Calu3 (cell line): Measurements from ENCODE around the gene PPARGC1A. TPM values are rescaled to one million over a fixed set of nuclear protein-coding genes. Genes with fewer than 3 reads are reported as not detected.

Source experiments
- BruUV-seq: library from RNA; stranded (reverse); fragments of 400-500 nt; replicated peaks from 2 replicates; lab custom pipeline; 2021; lab: Mats Ljungman, UMichigan
- CTCF ChIA-PET: fragments of 300-600 bp; sonication (Branson Sonifier 250); formaldehyde crosslinking; loops from one replicate; lab custom pipeline; 2022; ENCODE audit warnings: antibody characterized with exemption; lab: Charles Lee
- DNase-seq: peaks from one replicate; pipeline ENCODE4 v3.0.0; 2022
- H3K27ac Mint-ChIP-seq: one replicate; pipeline ENCODE4 v1.8.0; 2022; ENCODE audit warnings: mixed read lengths; ENCODE audit not compliant: unreplicated experiment
- H3K27me3 Mint-ChIP-seq: one replicate; pipeline ENCODE4 v1.8.0; 2022; ENCODE audit warnings: mixed read lengths; ENCODE audit not compliant: unreplicated experiment
- H3K36me3 Mint-ChIP-seq: one replicate; pipeline ENCODE4 v1.8.0; 2022; ENCODE audit warnings: mild to moderate bottlenecking, moderate library complexity, mixed read lengths; ENCODE audit not compliant: insufficient read depth, unreplicated experiment
- H3K4me1 Mint-ChIP-seq: one replicate; pipeline ENCODE4 v1.8.0; 2022; ENCODE audit warnings: mild to moderate bottlenecking, low read depth, mixed read lengths; ENCODE audit not compliant: unreplicated experiment
- H3K4me3 Mint-ChIP-seq: one replicate; pipeline ENCODE4 v1.8.0; 2022; ENCODE audit warnings: mild to moderate bottlenecking, low read depth, moderate library complexity, mixed read lengths; ENCODE audit not compliant: unreplicated experiment
- H3K9me3 Mint-ChIP-seq: one replicate; pipeline ENCODE4 v1.8.0; 2022; ENCODE audit warnings: low read depth, mixed read lengths; ENCODE audit not compliant: unreplicated experiment
- intact Hi-C: fragments of 100-400 bp; cut with micrococcal nuclease; formaldehyde crosslinking; loops from one replicate; pipeline ENCODE4 v1.10.0; 2022; ENCODE audit not compliant: unreplicated experiment
- total RNA-seq: library from RNA; stranded (reverse); gene quantifications from 2 replicates; pipeline ENCODE4 v1.2.3, GENCODE V29; 2022
- TF ChIP-seq, protein P1 (sequence below): fragments of 200-600 bp; IDR thresholded peaks from one replicate; pipeline ENCODE4 v1.8.0; 2022; ENCODE audit warnings: antibody characterized with exemption; ENCODE audit not compliant: unreplicated experiment

PPARGC1A gene
- total RNA-seq, 1 experiment from 2014 or later: 7.6 TPM

- no TSS peak for BruUV-seq
- CTCF ChIA-PET: interaction anchor here (0.6 kb wide), 1 partner anchor 16 kb away, joined by 3 read pairs; no protein-coding TSS in a partner anchor
- H3K27me3 Mint-ChIP-seq: no peaks in the 10 kb centered on the region
- no peaks in the 10 kb centered on the region for H3K9me3 Mint-ChIP-seq
- TF ChIP-seq, protein P1, sequence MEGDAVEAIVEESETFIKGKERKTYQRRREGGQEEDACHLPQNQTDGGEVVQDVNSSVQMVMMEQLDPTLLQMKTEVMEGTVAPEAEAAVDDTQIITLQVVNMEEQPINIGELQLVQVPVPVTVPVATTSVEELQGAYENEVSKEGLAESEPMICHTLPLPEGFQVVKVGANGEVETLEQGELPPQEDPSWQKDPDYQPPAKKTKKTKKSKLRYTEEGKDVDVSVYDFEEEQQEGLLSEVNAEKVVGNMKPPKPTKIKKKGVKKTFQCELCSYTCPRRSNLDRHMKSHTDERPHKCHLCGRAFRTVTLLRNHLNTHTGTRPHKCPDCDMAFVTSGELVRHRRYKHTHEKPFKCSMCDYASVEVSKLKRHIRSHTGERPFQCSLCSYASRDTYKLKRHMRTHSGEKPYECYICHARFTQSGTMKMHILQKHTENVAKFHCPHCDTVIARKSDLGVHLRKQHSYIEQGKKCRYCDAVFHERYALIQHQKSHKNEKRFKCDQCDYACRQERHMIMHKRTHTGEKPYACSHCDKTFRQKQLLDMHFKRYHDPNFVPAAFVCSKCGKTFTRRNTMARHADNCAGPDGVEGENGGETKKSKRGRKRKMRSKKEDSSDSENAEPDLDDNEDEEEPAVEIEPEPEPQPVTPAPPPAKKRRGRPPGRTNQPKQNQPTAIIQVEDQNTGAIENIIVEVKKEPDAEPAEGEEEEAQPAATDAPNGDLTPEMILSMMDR: no peak
- DNase-seq: no peak
- intact Hi-C loops: no loop called here
- H3K27ac Mint-ChIP-seq: no peak overlapping the region
- no peak overlapping the region for H3K4me3 Mint-ChIP-seq
- peaks cover 13% of the 10 kb centered on the region for H3K4me1 Mint-ChIP-seq
- no peaks in the 10 kb centered on the region for H3K36me3 Mint-ChIP-seq
These were observed 28.9 kb downstream of the PPARGC1A start for GRCh38 chr4:23860919-23861318.

- TF ChIP-seq, protein P1: no peak
- Mint-ChIP-seq H3K4me1 (peaks cover 22% of the 10 kb centered on the region), H3K9me3 (no peaks in the 10 kb centered on the region), H3K36me3 (no peaks in the 10 kb centered on the region), H3K27ac (peak overlapping the region; percentile 50), H3K4me3 (no peak overlapping the region), H3K27me3 (no peaks in the 10 kb centered on the region)
- CTCF ChIA-PET: interaction anchor here (0.6 kb wide), 1 partner anchor 20 kb away, joined by 7 read pairs; no protein-coding TSS in a partner anchor
- BruUV-seq: no TSS peak
- intact Hi-C loops: loop anchor here (1.0 to 5.0 kb wide), 4 partner anchors 69 to 560 kb away; no protein-coding TSS in a partner anchor
- no peak for DNase-seq
These were observed 32.4 kb downstream of the PPARGC1A start for GRCh38 chr4:23857367-23857959.

GRCh38 chr4:23856630-23857029 is 33.2 kb downstream of the PPARGC1A start:
- no peaks in the 10 kb centered on the region for H3K36me3 Mint-ChIP-seq
- intact Hi-C loops: loop anchor here (1.0 to 5.0 kb wide), 4 partner anchors 68 to 561 kb away; no protein-coding TSS in a partner anchor
- H3K4me1 Mint-ChIP-seq: peaks cover 22% of the 10 kb centered on the region
- DNase-seq: peak; percentile 83
- no TSS peak for BruUV-seq
- H3K27me3 Mint-ChIP-seq: no peaks in the 10 kb centered on the region
- H3K27ac Mint-ChIP-seq: no peak overlapping the region
- CTCF ChIA-PET: interaction anchor here (0.6 to 0.9 kb wide), 2 partner anchors 20 to 887 kb away, joined by 3 to 7 read pairs; no protein-coding TSS in a partner anchor
- H3K9me3 Mint-ChIP-seq: no peaks in the 10 kb centered on the region
- H3K4me3 Mint-ChIP-seq: no peak overlapping the region
- TF ChIP-seq, protein P1: no peak

- H3K4me1 Mint-ChIP-seq: peaks cover 22% of the 10 kb centered on the region
- H3K36me3 Mint-ChIP-seq: no peaks in the 10 kb centered on the region
- no peak overlapping the region for H3K27ac Mint-ChIP-seq
- CTCF ChIA-PET: interaction anchor here (0.9 kb wide), 1 partner anchor 887 kb away, joined by 3 read pairs; no protein-coding TSS in a partner anchor
- peak; percentile 25 for DNase-seq
- intact Hi-C loops: loop anchor here (2.0 to 5.0 kb wide), 3 partner anchors 96 to 561 kb away; no protein-coding TSS in a partner anchor
- peak overlapping the region; percentile 39 for H3K4me3 Mint-ChIP-seq
- H3K27me3 Mint-ChIP-seq: no peaks in the 10 kb centered on the region
- no peaks in the 10 kb centered on the region for H3K9me3 Mint-ChIP-seq
- no TSS peak for BruUV-seq
- TF ChIP-seq, protein P1: no peak
These were observed 33.8 kb downstream of the PPARGC1A start for GRCh38 chr4:23855912-23856605.
